HepG2 (cell line): ENCODE data around the gene RASSF7.
"Not testable (repeated sequence)": the region's sequence is repeated elsewhere in the genome, so short reads cannot be mapped to it uniquely, and the experiment has no call there.

Experiments used
- EED ChIP-seq: sonication (generic); formaldehyde crosslinking; IDR thresholded peaks from 2 replicates; pipeline ENCODE4 v1.5.0; 2020; ENCODE audit warnings: mild to moderate bottlenecking, missing genetic modification reagents
- ZC3H4 ChIP-seq: sonication (generic); formaldehyde crosslinking; IDR thresholded peaks from 2 replicates; pipeline ENCODE4 v1.4.0; 2020; ENCODE audit warnings: missing genetic modification reagents, borderline replicate concordance
- ZGPAT ChIP-seq: IDR thresholded peaks from 2 replicates; pipeline ENCODE4 v1.6.1; 2016; ENCODE audit warnings: mild to moderate bottlenecking

DNA sequence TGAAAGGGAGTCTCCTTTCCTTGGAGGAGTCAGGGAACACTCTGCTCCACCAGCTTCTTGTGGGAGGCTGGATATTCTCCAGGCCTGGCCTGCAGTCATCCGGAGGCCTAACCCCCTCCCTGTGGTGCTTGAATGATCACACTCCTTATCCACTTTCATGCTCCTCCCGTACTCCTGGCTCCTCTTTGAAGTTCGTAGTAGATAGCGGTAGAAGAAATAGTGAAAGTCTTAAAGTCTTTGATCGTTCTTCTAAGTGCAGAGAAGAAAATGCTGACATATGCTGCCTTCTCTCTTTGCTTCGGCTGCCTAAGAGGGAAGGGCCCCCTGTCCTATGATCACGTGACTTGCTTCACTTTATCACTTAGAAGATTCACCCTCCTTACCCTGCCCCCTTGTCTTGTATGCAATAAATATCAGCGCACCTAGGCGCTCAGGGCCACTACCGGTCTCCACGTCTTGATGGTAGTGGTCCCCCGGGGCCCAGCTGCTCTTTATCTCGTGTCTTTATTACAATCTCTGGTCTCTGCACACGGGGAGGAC lies 13.3 kb downstream of the RASSF7 start:
- not testable (repeated sequence) for TF ChIP-seq EED (CRISPR knock-in tag); ZGPAT; ZC3H4 (CRISPR knock-in tag)
